ENCODE measurements around the gene SLC25A38. TPM values are rescaled to one million over a fixed set of nuclear protein-coding genes. Genes with fewer than 3 reads are reported as not detected.

SLC25A38 gene
- total and polyA plus RNA-seq, 9 of the 15 experiments (the other 6 are each of a cell fraction or from before 2014, with no cell fraction given) = 13.5 to 51.1 (median 30.6) TPM

DNA sequence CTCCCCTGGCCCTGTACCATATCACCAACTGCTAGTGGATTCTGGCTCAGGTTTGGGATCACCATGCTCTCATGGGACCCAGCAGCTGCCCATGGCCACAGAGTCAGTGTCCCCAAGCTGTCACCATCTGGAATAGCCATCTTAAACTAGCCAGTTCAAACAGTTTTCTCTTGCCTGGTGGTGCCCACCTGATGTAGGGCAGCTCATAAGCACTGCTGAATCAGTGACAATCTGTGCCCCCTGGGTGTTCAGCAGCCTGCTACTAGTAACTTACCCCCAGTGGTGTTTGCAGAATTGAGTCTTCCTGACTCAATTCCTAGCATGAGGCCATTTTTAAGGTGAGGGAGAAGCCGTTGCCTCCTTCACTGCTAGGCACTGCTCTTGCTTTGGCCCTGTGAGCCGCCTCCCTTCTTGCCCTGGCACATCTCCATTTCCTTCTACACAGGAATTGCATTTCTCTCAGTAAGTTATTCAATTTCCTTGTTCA lies 31.3 kb downstream of the SLC25A38 start (continued):
- TF ChIP-seq ZNF830 (CRISPR knock-in tag; IDR thresholded peaks at IDR 0.05) (0 out of 2 replicates have a peak, but pooled peaks have one; percentile 16), FOXM1 (IDR thresholded peaks at IDR 0.05; ENCODE audit: low read depth) (no peak), FOXM1 (CRISPR knock-in tag; IDR thresholded peaks at IDR 0.05; ENCODE audit: low read depth) (no peak), SNRNP70 (optimal IDR thresholded peaks at IDR 0.05; ENCODE audit: low read depth, low read length) (peak; percentile 90), POLR2AphosphoS5 (IDR thresholded peaks at IDR 0.05; ENCODE audit: control insufficient read depth, insufficient read depth, low read depth, low read length) (peak; percentile 63; the same call in 1 of the 2 replicates), ZNF57 (CRISPR knock-in tag; IDR thresholded peaks at IDR 0.05) (0 out of 2 replicates have a peak, but pooled peaks have one; percentile 74), CEBPB (tag; IDR thresholded peaks at IDR 0.05) (no peak), KDM5B (IDR thresholded peaks at IDR 0.05; ENCODE audit: insufficient replicate concordance, low read depth, low read length) (peak; percentile 27), LARP7 (IDR thresholded peaks at IDR 0.05) (no peak), THAP12 (CRISPR knock-in tag; IDR thresholded peaks at IDR 0.05) (0 out of 2 replicates have a peak, but pooled peaks have one; percentile 3), TRIM28 (IDR thresholded peaks at IDR 0.05) (no peak)
- TF ChIP-seq, protein P1, sequence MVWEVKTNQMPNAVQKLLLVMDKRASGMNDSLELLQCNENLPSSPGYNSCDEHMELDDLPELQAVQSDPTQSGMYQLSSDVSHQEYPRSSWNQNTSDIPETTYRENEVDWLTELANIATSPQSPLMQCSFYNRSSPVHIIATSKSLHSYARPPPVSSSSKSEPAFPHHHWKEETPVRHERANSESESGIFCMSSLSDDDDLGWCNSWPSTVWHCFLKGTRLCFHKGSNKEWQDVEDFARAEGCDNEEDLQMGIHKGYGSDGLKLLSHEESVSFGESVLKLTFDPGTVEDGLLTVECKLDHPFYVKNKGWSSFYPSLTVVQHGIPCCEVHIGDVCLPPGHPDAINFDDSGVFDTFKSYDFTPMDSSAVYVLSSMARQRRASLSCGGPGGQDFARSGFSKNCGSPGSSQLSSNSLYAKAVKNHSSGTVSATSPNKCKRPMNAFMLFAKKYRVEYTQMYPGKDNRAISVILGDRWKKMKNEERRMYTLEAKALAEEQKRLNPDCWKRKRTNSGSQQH (CRISPR knock-in tag; IDR thresholded peaks at IDR 0.05) = peak; percentile 20; the same call in 1 of the 2 replicates

All from K562 (cell line).